MCF 10A (cell line): ENCODE results near the gene PRKCQ. TPM values are rescaled to one million over a fixed set of nuclear protein-coding genes. Genes with fewer than 3 reads are reported as not detected.
"Not testable (repeated sequence)": the region's sequence is repeated elsewhere in the genome, so short reads cannot be mapped to it uniquely, and the experiment has no call there.

ENCODE experiments used
- BruUV-seq: library from RNA; stranded (reverse); fragments of 400-500 nt; replicated peaks from 2 replicates; lab custom pipeline; 2021; lab: Mats Ljungman, UMichigan
- CTCF ChIA-PET: fragments of 300-600 bp; sonication (Branson Sonifier 250); formaldehyde crosslinking; extraction: SDS; loops from one replicate; lab custom pipeline; 2021; ENCODE audit warnings: antibody characterized with exemption, inconsistent platforms; lab: Yijun Ruan, JAX
- POLR2A ChIA-PET: fragments of 300-600, 350-650 bp; sonication (Branson Sonifier 250); formaldehyde crosslinking; extraction: SDS; loops from one replicate; lab custom pipeline; 2020; ENCODE audit warnings: antibody characterized with exemption, inconsistent platforms; lab: Yijun Ruan, JAX
- DNase-seq: peaks from one replicate; pipeline ENCODE4 v3.0.0-alpha.2; 2018; ENCODE audit not compliant: unreplicated experiment
- H3K27ac Mint-ChIP-seq: one replicate; pipeline ENCODE4 v1.8.0; 2022; ENCODE audit warnings: mild to moderate bottlenecking, low read depth, mixed read lengths; ENCODE audit not compliant: unreplicated experiment
- H3K27me3 Mint-ChIP-seq: one replicate; pipeline ENCODE4 v1.8.0; 2022; ENCODE audit warnings: mixed read lengths; ENCODE audit not compliant: insufficient read depth, unreplicated experiment
- H3K36me3 Mint-ChIP-seq: one replicate; pipeline ENCODE4 v1.8.0; 2022; ENCODE audit warnings: mild to moderate bottlenecking, moderate library complexity, mixed read lengths; ENCODE audit not compliant: insufficient read depth, unreplicated experiment
- H3K4me1 Mint-ChIP-seq: one replicate; pipeline ENCODE4 v1.8.0; 2022; ENCODE audit warnings: mixed read lengths; ENCODE audit not compliant: insufficient read depth, unreplicated experiment
- H3K4me3 Mint-ChIP-seq: one replicate; pipeline ENCODE4 v1.8.0; 2022; ENCODE audit warnings: mild to moderate bottlenecking, moderate library complexity, mixed read lengths; ENCODE audit not compliant: unreplicated experiment
- H3K9me3 Mint-ChIP-seq: one replicate; pipeline ENCODE4 v1.8.0; 2022; ENCODE audit warnings: mixed read lengths; ENCODE audit not compliant: unreplicated experiment
- intact Hi-C: fragments of 100-400 bp; cut with micrococcal nuclease; formaldehyde crosslinking; loops from 2 replicates; pipeline ENCODE4 v1.14.1; 2022
- total RNA-seq: library from RNA; stranded (reverse); gene quantifications from 2 replicates; pipeline ENCODE4 v1.2.3, GENCODE V29; 2022
- TF ChIP-seq, protein P1 (sequence below): fragments of 200-600 bp; IDR thresholded peaks from one replicate; pipeline ENCODE4 v1.8.0; 2022; ENCODE audit warnings: antibody characterized with exemption, mild to moderate bottlenecking; ENCODE audit not compliant: unreplicated experiment

PRKCQ gene
- total RNA-seq, 1 experiment from 2014 or later, result 0.44 TPM

GRCh38 chr10:6383096-6383812 is 196.8 kb downstream of the PRKCQ start:
- no peaks in the 10 kb centered on the region for H3K36me3 Mint-ChIP-seq
- POLR2A ChIA-PET, result interaction anchor here (0.6 kb wide), 1 partner anchor 198 kb away, joined by 4 read pairs; no protein-coding TSS in a partner anchor
- TF ChIP-seq, protein P1, sequence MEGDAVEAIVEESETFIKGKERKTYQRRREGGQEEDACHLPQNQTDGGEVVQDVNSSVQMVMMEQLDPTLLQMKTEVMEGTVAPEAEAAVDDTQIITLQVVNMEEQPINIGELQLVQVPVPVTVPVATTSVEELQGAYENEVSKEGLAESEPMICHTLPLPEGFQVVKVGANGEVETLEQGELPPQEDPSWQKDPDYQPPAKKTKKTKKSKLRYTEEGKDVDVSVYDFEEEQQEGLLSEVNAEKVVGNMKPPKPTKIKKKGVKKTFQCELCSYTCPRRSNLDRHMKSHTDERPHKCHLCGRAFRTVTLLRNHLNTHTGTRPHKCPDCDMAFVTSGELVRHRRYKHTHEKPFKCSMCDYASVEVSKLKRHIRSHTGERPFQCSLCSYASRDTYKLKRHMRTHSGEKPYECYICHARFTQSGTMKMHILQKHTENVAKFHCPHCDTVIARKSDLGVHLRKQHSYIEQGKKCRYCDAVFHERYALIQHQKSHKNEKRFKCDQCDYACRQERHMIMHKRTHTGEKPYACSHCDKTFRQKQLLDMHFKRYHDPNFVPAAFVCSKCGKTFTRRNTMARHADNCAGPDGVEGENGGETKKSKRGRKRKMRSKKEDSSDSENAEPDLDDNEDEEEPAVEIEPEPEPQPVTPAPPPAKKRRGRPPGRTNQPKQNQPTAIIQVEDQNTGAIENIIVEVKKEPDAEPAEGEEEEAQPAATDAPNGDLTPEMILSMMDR, result no peak
- H3K4me1 Mint-ChIP-seq, result peaks cover 7% of the 10 kb centered on the region
- intact Hi-C loops, result no loop called here
- H3K27ac Mint-ChIP-seq, result no peak overlapping the region
- no peaks in the 10 kb centered on the region for H3K27me3 Mint-ChIP-seq
- BruUV-seq, result no TSS peak
- H3K4me3 Mint-ChIP-seq, result no peak overlapping the region
- DNase-seq, result no peak
- peaks cover 8% of the 10 kb centered on the region for H3K9me3 Mint-ChIP-seq
- CTCF ChIA-PET, result interaction anchor here (2.3 kb wide), 1 partner anchor 180 kb away, joined by 9 read pairs; the partner anchor contains the start of gene PFKFB3

DNA sequence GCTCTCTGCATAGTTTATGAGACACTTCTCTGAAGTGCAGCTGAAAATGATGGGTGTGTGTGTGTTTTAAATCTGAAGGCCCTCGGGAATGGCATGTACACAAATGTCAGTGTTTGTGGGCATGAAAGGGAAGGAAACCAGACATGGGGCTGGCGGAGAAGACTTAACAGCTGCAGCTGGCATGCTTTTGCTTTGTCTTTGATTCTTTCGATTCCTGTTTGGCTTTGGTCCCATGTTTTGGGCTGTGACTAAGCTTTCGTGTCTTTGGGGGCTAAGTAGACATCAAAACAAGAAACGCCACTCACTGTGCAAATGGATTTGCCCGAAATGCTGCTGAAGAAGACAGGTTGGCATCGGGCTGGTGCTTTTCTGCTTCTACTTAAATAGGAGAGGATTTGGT is 198.0 kb downstream of the PRKCQ start:
- no peak overlapping the region for H3K27ac Mint-ChIP-seq
- no peak overlapping the region for H3K4me3 Mint-ChIP-seq
- peaks cover 7% of the 10 kb centered on the region for H3K4me1 Mint-ChIP-seq
- H3K27me3 Mint-ChIP-seq, result no peaks in the 10 kb centered on the region
- intact Hi-C loops, result no loop called here
- TF ChIP-seq, protein P1, result no peak
- no peak for DNase-seq
- BruUV-seq, result no TSS peak
- ChIA-PET POLR2A (no interaction called here), CTCF (interaction anchor here (0.7 to 2.3 kb wide), 2 partner anchors 23 to 179 kb away, joined by 4 to 9 read pairs; partner anchors contain the start of gene PFKFB3)
- H3K36me3 Mint-ChIP-seq, result no peaks in the 10 kb centered on the region
- H3K9me3 Mint-ChIP-seq, result peaks cover 8% of the 10 kb centered on the region

DNA sequence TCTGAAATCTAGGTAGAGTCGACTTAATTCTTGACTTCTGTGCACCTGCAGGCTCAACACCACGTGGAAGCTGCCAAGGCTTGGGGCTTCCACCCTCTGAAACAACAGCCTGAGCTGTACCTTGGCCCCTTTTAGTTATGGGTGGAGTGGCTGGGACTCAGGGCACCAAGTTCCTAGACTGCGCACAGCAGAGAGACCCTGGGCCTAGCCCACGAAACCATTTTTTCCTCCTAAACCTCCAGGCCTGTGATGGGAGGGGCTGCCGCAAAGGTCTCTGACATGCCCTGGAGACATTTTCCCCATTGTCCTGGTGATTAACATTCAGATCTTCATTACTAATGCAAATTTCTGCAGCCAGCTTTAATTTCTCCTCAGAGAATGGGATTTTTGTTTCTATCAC is 199.6 kb downstream of the PRKCQ start:
- intact Hi-C loops, DNase-seq, H3K9me3 Mint-ChIP-seq, H3K4me1 Mint-ChIP-seq, H3K27ac Mint-ChIP-seq, H3K4me3 Mint-ChIP-seq, H3K36me3 Mint-ChIP-seq, H3K27me3 Mint-ChIP-seq, BruUV-seq, POLR2A ChIA-PET: not testable (repeated sequence)
- CTCF ChIA-PET, result interaction anchor here (0.8 to 1.0 kb wide), 2 partner anchors 16 to 21 kb away, joined by 3 read pairs; no protein-coding TSS in a partner anchor

DNA sequence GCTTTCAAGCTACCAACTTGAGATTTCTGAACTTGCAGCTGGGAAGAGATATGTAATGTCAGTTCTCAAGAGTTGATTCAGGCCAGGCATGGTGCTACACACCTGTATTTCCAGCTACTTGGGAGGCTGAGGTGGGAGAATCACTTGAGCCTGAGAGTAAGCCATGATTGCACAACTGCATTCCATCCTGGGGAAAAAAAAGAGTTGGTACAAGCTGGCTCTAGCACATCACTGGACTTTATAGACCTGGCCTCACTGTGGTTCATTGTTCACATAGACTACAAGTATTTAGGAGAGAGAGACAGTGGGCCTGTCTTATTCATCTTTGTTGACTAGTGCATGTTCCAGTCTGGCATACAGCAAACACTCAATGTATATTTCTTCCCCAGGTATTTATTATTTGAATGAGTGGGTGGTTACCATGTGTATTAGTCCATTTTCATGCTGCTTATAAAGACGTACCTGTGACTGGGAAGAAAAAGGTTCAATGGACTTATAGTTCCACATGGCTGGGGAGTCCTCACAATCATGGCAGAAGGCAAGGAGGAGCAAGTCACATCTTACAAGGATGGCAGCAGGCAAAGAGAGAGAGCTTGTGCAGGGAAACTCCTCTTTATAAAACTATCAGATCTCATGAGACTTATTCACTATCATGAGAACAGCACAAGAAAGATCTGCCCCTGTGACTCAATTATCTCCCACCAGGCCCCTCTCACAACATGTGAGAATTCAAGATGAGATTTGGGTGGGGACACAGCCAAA is 200.9 kb downstream of the PRKCQ start:
- H3K27ac Mint-ChIP-seq, result no peak overlapping the region

More for the DNA sequence above, 200.9 kb downstream of the PRKCQ start:
- peaks cover 6% of the 10 kb centered on the region for H3K36me3 Mint-ChIP-seq
- POLR2A ChIA-PET, result interaction anchor here (0.8 to 1.9 kb wide), 2 partner anchors 10 to 16 kb away, joined by 3 read pairs; no protein-coding TSS in a partner anchor
- BruUV-seq, result no TSS peak
- no peaks in the 10 kb centered on the region for H3K27me3 Mint-ChIP-seq
- CTCF ChIA-PET, result interaction anchor here (1.0 kb wide), 1 partner anchor 23 kb away, joined by 3 read pairs; no protein-coding TSS in a partner anchor
- H3K4me3 Mint-ChIP-seq, result no peak overlapping the region
- H3K4me1 Mint-ChIP-seq, result no peaks in the 10 kb centered on the region
- H3K9me3 Mint-ChIP-seq, result peaks cover 8% of the 10 kb centered on the region
- no peak for DNase-seq
- intact Hi-C loops, result no loop called here
- TF ChIP-seq, protein P1, result no peak
